SK-N-SH (cell line): ENCODE measurements around the gene OSBP2. TPM values are rescaled to one million over a fixed set of nuclear protein-coding genes. Genes with fewer than 3 reads are reported as not detected.

ENCODE experiments used
- CTCF ChIA-PET: fragments of 300-600, 350-600 bp; formaldehyde crosslinking; extraction: SDS; loops from one replicate; lab custom pipeline; 2021; lab: Yijun Ruan, JAX
- POLR2A ChIA-PET: fragments of 350-600 bp; sonication (Branson Sonifier 250); formaldehyde crosslinking; extraction: SDS; loops from one replicate; lab custom pipeline; 2020; ENCODE audit warnings: antibody characterized with exemption, inconsistent platforms; lab: Yijun Ruan, JAX
- DNase-seq: peaks from one replicate; pipeline ENCODE4 v3.0.0; 2012
- H2AFZ ChIP-seq: fragments of 200-600 bp; sonication (generic); 2 replicates; pipeline ENCODE4 v1.8.1; 2016; ENCODE audit warnings: antibody characterized with exemption, mild to moderate bottlenecking, low read depth
- H3F3A ChIP-seq: fragments of 200-600 bp; sonication (generic); replicated peaks from 2 replicates; pipeline ENCODE3; 2016; ENCODE audit warnings: antibody characterized with exemption, mild to moderate bottlenecking; ENCODE audit not compliant: insufficient read depth
- H3K27ac ChIP-seq, 2 experiments: fragments of 200-500 bp in 1 of 2; fragments of 200-600 bp in 1 of 2; sonication (Bioruptor generic) in 1 of 2; sonication (generic), shearing (Covaris generic) in 1 of 2; 2 replicates each; pipeline versions ENCODE4 v1.5.1 to v1.6.1; 2014 to 2016; ENCODE audit warnings: low read depth in 2 of 2, inconsistent platforms in 1 of 2, low read length in 1 of 2, mild to moderate bottlenecking in 1 of 2, mixed read lengths in 1 of 2
- H3K27me3 ChIP-seq: fragments of 200-600 bp; sonication (generic), shearing (Covaris generic); 2 replicates; pipeline ENCODE4 v1.6.1; 2016; ENCODE audit warnings: mixed run types; ENCODE audit not compliant: insufficient read depth
- H3K36me3 ChIP-seq, 2 experiments: fragments of 200-500 bp in 1 of 2; fragments of 200-600 bp in 1 of 2; sonication (Bioruptor generic) in 1 of 2; sonication (generic) in 1 of 2; replicated peaks in 1 of 2; 2 replicates each; pipeline versions ENCODE3 to v1.5.1; 2014 to 2016; ENCODE audit warnings: low read length in 1 of 2, mild to moderate bottlenecking in 1 of 2; ENCODE audit not compliant: insufficient read depth in 2 of 2, control insufficient read depth in 1 of 2
- H3K4me1 ChIP-seq, 2 experiments: fragments of 200-500 bp in 1 of 2; fragments of 200-600 bp in 1 of 2; sonication (Bioruptor generic) in 1 of 2; sonication (generic), shearing (Covaris generic) in 1 of 2; 2 replicates each; pipeline versions ENCODE4 v1.5.1 to v1.6.1; 2014 to 2016; ENCODE audit warnings: low read depth in 1 of 2, low read length in 1 of 2, mixed run types in 1 of 2; ENCODE audit not compliant: insufficient read depth in 2 of 2, control insufficient read depth in 1 of 2
- H3K4me2 ChIP-seq: fragments of 200-600 bp; sonication (generic), shearing (Covaris generic); 2 replicates; pipeline ENCODE4 v1.6.1; 2017; ENCODE audit warnings: mixed run types
- H3K4me3 ChIP-seq, 2 experiments: fragments of 200-500 bp in 1 of 2; fragments of 200-600 bp in 1 of 2; sonication (Bioruptor generic) in 1 of 2; sonication (generic), shearing (Covaris generic) in 1 of 2; 2 replicates each; pipeline versions ENCODE4 v1.5.1 to v1.8.1; 2014 to 2016; ENCODE audit warnings: low read depth in 2 of 2, inconsistent platforms in 1 of 2, low read length in 1 of 2, mild to moderate bottlenecking in 1 of 2, mixed read lengths in 1 of 2, moderate library complexity in 1 of 2
- H3K79me2 ChIP-seq: fragments of 200-600 bp; sonication (generic); 2 replicates; pipeline ENCODE4 v1.8.1; 2017; ENCODE audit warnings: mild to moderate bottlenecking; ENCODE audit not compliant: insufficient read depth
- H3K9ac ChIP-seq: fragments of 200-600 bp; sonication (generic); 2 replicates; pipeline ENCODE4 v1.6.1; 2017; ENCODE audit warnings: mixed run types
- H3K9me2 ChIP-seq: fragments of 200-600 bp; sonication (generic); 2 replicates; pipeline ENCODE4 v1.6.1; 2017; ENCODE audit warnings: mixed run types
- H3K9me3 ChIP-seq: fragments of 200-600 bp; sonication (generic); 2 replicates; pipeline ENCODE4 v1.6.1; 2017; ENCODE audit warnings: mixed run types, mild to moderate bottlenecking, moderate library complexity
- H4K20me1 ChIP-seq: fragments of 200-600 bp; sonication (generic); 2 replicates; pipeline ENCODE4 v1.6.1; 2017; ENCODE audit warnings: mild to moderate bottlenecking, mixed run types; ENCODE audit not compliant: insufficient read depth
- CHD2 ChIP-seq: fragments of 150-350 bp; IDR thresholded peaks from 2 replicates; pipeline ENCODE4 v1.6.1; 2018; ENCODE audit warnings: low read length; ENCODE audit not compliant: partially characterized antibody
- ELF1 ChIP-seq: IDR thresholded peaks from 2 replicates; pipeline ENCODE4 v1.4.0; 2012
- FOSL2 ChIP-seq: IDR thresholded peaks from 2 replicates; pipeline ENCODE4 v1.4.0; 2012; ENCODE audit warnings: low read depth, mild to moderate bottlenecking, moderate library complexity, borderline replicate concordance
- FOXJ3 ChIP-seq: sonication (generic); formaldehyde crosslinking; IDR thresholded peaks from 2 replicates; pipeline ENCODE4 v1.5.1; 2020; ENCODE audit warnings: mild to moderate bottlenecking, missing genetic modification reagents
- FOXM1 ChIP-seq: IDR thresholded peaks from 2 replicates; pipeline ENCODE4 v1.4.0; 2012; ENCODE audit warnings: low read depth, mild to moderate bottlenecking
- GATA2 ChIP-seq: sonication (generic); formaldehyde crosslinking; IDR thresholded peaks from 2 replicates; pipeline ENCODE4 v1.5.0; 2020; ENCODE audit warnings: mild to moderate bottlenecking, missing genetic modification reagents
- NRF1 ChIP-seq: IDR thresholded peaks from 2 replicates; pipeline ENCODE4 v1.6.1; 2012; ENCODE audit warnings: low read depth, mild to moderate bottlenecking, low read length
- RAD21 ChIP-seq: IDR thresholded peaks from 2 replicates; pipeline ENCODE4 v1.6.1; 2012; ENCODE audit warnings: mild to moderate bottlenecking, low read length
- RCOR1 ChIP-seq: fragments of 150-350 bp; IDR thresholded peaks from 2 replicates; pipeline ENCODE4 v1.6.1; 2017; ENCODE audit warnings: antibody characterized with exemption, low read length
- SIN3A ChIP-seq: IDR thresholded peaks from 2 replicates; pipeline ENCODE4 v1.6.1; 2012; ENCODE audit warnings: low read depth, mild to moderate bottlenecking, low read length, moderate library complexity, borderline replicate concordance
- TAF1 ChIP-seq: IDR thresholded peaks from 2 replicates; pipeline ENCODE4 v1.6.1; 2012; ENCODE audit warnings: low read depth, mild to moderate bottlenecking, low read length, moderate library complexity, borderline replicate concordance
- TEAD4 ChIP-seq: IDR thresholded peaks from 2 replicates; pipeline ENCODE4 v1.4.0; 2012; ENCODE audit warnings: mild to moderate bottlenecking, borderline replicate concordance; ENCODE audit not compliant: insufficient read depth
- YY1 ChIP-seq: IDR thresholded peaks from 2 replicates; pipeline ENCODE4 v1.4.0; 2012; ENCODE audit warnings: low read depth, mild to moderate bottlenecking
- WGBS: methylation state at CpG from one replicate; pipeline ENCODE4 v1.1.6; 2017; ENCODE audit warnings: low lambda C conversion rate; 5-methylcytosine and 5-hydroxymethylcytosine counted together
- polyA plus RNA-seq, 3 experiments: library from polyadenylated mRNA; depleted of rRNA; stranded (reverse); fragments of >200 nt; gene quantifications; 2 replicates each; pipeline ENCODE4 v1.2.3, GENCODE V29; 2012
- TF ChIP-seq, protein P1 (sequence below): IDR thresholded peaks from 2 replicates; pipeline ENCODE4 v1.4.0; 2012; ENCODE audit warnings: low read depth
- TF ChIP-seq, protein P2 (sequence below): IDR thresholded peaks from 2 replicates; pipeline ENCODE4; 2012
- TF ChIP-seq, protein P3 (sequence below): IDR thresholded peaks from 2 replicates; pipeline ENCODE4 v1.6.1; 2012; ENCODE audit warnings: mild to moderate bottlenecking, low read depth, low read length, moderate library complexity
- TF ChIP-seq, protein P4 (sequence below): IDR thresholded peaks from 2 replicates; pipeline ENCODE4 v1.4.0; 2012; ENCODE audit warnings: low read depth, borderline replicate concordance

OSBP2 gene
- polyA plus RNA-seq, 1 of the 3 experiments (the other 2 are of a cell fraction) = 3.1 TPM

DNA sequence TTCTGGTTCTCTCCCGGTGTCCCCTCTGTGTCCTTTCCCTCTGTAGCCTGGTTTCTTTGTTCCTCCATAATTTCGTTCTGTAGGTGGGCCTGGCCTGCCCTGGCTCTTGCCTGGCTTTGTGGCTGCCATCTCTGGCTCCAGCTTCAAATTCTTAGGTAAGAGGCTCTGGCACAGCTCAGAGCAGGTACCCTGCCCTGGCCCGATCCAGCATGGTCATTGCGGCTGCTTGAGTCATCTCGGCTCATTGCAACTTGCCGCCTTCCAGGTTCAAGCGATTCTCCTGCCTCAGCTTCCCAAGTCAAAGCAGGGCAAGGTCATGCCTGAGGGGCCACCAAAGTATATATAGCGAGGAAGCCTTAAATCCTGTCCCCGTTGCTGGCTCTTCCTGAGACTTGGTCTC is 76.0 kb downstream of the OSBP2 start:
- H3K4me3 ChIP-seq = no peak overlapping the region
- no peaks in the 10 kb centered on the region for H3K79me2 ChIP-seq
- no peaks in the 10 kb centered on the region for H3K36me3 ChIP-seq
- no peak for DNase-seq
- H3K9ac ChIP-seq = no peak overlapping the region
- WGBS = 84% methylated on average over 7 of the region's 9 CpGs
- no peaks in the 10 kb centered on the region for H3K9me2 ChIP-seq
- H2AFZ ChIP-seq = no peak overlapping the region
- H3K27me3 ChIP-seq = no peaks in the 10 kb centered on the region
- H3K27ac ChIP-seq = no peak overlapping the region
- TF ChIP-seq SIN3A (no peak), NRF1 (no peak), TEAD4 (no peak), RCOR1 (no peak)
- TF ChIP-seq, all 33 proteins: peak for 0
- Histone ChIP-seq H3F3A (no peaks in the 10 kb centered on the region), H4K20me1 (no peaks in the 10 kb centered on the region), H3K9me3 (no peaks in the 10 kb centered on the region), H3K4me1 (no peaks in the 10 kb centered on the region; a peak in 1 of 4 replicates), H3K4me2 (no peak overlapping the region)
- POLR2A ChIA-PET = no interaction called here
- CTCF ChIA-PET = interaction anchor here (1.7 to 11.6 kb wide), 3 partner anchors 120 to 149 kb away, joined by 3 to 170 read pairs (median 10); no protein-coding TSS in a partner anchor

DNA sequence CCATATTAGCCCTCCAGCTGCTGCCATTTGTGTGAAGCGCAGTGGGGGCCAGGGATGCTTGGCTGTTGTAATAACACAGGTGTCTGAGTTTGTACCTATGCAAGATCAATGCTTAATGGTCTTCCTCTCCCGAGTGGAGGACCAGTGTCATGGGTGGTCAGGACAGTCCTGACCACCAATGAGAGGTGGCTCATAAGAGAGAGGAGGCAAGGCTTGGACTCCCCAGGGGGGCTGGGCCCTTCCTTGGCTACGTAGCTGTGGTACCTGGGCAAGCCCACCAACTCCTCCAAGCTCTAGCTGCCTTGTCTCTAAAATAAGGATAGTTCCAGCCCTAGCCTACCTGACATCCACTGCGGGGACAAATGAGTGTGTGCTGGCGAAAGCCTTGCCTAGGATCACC is 79.2 kb downstream of the OSBP2 start:
- no peaks in the 10 kb centered on the region for H3K79me2 ChIP-seq
- TF ChIP-seq FOXJ3 (CRISPR knock-in tag) = no peak
- TF ChIP-seq, protein P1, sequence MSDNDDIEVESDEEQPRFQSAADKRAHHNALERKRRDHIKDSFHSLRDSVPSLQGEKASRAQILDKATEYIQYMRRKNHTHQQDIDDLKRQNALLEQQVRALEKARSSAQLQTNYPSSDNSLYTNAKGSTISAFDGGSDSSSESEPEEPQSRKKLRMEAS = no peak
- TF ChIP-seq GATA2 (CRISPR knock-in tag) = no peak
- no peak for TF ChIP-seq CHD2
- TF ChIP-seq RAD21 = no peak
- TF ChIP-seq YY1 = no peak
- TF ChIP-seq ELF1 = no peak
- TF ChIP-seq TAF1 = no peak
- TF ChIP-seq RCOR1 = no peak
- TF ChIP-seq, protein P2, sequence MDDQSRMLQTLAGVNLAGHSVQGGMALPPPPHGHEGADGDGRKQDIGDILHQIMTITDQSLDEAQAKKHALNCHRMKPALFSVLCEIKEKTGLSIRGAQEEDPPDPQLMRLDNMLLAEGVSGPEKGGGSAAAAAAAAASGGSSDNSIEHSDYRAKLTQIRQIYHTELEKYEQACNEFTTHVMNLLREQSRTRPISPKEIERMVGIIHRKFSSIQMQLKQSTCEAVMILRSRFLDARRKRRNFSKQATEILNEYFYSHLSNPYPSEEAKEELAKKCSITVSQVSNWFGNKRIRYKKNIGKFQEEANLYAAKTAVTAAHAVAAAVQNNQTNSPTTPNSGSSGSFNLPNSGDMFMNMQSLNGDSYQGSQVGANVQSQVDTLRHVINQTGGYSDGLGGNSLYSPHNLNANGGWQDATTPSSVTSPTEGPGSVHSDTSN = no peak
- TF ChIP-seq FOXM1 = no peak
- TF ChIP-seq, protein P3, sequence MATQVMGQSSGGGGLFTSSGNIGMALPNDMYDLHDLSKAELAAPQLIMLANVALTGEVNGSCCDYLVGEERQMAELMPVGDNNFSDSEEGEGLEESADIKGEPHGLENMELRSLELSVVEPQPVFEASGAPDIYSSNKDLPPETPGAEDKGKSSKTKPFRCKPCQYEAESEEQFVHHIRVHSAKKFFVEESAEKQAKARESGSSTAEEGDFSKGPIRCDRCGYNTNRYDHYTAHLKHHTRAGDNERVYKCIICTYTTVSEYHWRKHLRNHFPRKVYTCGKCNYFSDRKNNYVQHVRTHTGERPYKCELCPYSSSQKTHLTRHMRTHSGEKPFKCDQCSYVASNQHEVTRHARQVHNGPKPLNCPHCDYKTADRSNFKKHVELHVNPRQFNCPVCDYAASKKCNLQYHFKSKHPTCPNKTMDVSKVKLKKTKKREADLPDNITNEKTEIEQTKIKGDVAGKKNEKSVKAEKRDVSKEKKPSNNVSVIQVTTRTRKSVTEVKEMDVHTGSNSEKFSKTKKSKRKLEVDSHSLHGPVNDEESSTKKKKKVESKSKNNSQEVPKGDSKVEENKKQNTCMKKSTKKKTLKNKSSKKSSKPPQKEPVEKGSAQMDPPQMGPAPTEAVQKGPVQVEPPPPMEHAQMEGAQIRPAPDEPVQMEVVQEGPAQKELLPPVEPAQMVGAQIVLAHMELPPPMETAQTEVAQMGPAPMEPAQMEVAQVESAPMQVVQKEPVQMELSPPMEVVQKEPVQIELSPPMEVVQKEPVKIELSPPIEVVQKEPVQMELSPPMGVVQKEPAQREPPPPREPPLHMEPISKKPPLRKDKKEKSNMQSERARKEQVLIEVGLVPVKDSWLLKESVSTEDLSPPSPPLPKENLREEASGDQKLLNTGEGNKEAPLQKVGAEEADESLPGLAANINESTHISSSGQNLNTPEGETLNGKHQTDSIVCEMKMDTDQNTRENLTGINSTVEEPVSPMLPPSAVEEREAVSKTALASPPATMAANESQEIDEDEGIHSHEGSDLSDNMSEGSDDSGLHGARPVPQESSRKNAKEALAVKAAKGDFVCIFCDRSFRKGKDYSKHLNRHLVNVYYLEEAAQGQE = no peak
- no peak for TF ChIP-seq FOSL2
- no peak for TF ChIP-seq TEAD4
- TF ChIP-seq, protein P4, sequence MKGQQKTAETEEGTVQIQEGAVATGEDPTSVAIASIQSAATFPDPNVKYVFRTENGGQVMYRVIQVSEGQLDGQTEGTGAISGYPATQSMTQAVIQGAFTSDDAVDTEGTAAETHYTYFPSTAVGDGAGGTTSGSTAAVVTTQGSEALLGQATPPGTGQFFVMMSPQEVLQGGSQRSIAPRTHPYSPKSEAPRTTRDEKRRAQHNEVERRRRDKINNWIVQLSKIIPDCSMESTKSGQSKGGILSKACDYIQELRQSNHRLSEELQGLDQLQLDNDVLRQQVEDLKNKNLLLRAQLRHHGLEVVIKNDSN = no peak
- no peaks in the 10 kb centered on the region; a peak in 2 of 4 replicates for H3K4me1 ChIP-seq
- no peak overlapping the region for H3K27ac ChIP-seq
- WGBS = 80% methylated on average over 1 of the region's 5 CpGs
- DNase-seq = no peak
- no peaks in the 10 kb centered on the region for H3K9me3 ChIP-seq
- H3F3A ChIP-seq = no peaks in the 10 kb centered on the region
- H3K9me2 ChIP-seq = no peaks in the 10 kb centered on the region
- ChIA-PET CTCF (interaction anchor here (1.0 to 11.6 kb wide), 3 partner anchors 11 to 146 kb away, joined by 3 to 170 read pairs (median 16); no protein-coding TSS in a partner anchor), POLR2A (no interaction called here)
- H3K4me2 ChIP-seq = no peak overlapping the region
- no peak overlapping the region for H3K4me3 ChIP-seq
- no peaks in the 10 kb centered on the region for H4K20me1 ChIP-seq
- no peaks in the 10 kb centered on the region for H3K36me3 ChIP-seq
- no peak overlapping the region for H2AFZ ChIP-seq
- no peaks in the 10 kb centered on the region for H3K27me3 ChIP-seq
- H3K9ac ChIP-seq = no peak overlapping the region
